ENCODE results near the gene CRHR2. TPM values are rescaled to one million over a fixed set of nuclear protein-coding genes. Genes with fewer than 3 reads are reported as not detected.

Gene CRHR2
- total and polyA plus RNA-seq, 2 of the 4 experiments (the other 2 are of a cell fraction), result not detected

GRCh38 chr7:30727061-30727945 lies 45.0 kb upstream of the CRHR2 start:
- no TSS peak for BruUV-seq (replicated peaks)
- Histone ChIP-seq H3K23ac (ENCODE audit: low read depth, low read length) (no peak overlapping the region), H3K36me3 (ENCODE audit: control insufficient read depth, insufficient read depth, low read length) (no peaks in the 10 kb centered on the region), H3K4ac (ENCODE audit: low read depth, low read length) (no peak overlapping the region), H4K8ac (ENCODE audit: low read depth in 2 of 2, low read length in 2 of 2) (no peak overlapping the region), H3K4me1 (ENCODE audit: control insufficient read depth, insufficient read depth, low read length) (no peaks in the 10 kb centered on the region), H3K56ac (ENCODE audit: extremely low read depth, insufficient read depth, low read length) (no peak overlapping the region), H3K27ac (ENCODE audit: insufficient read depth, low read length) (no peak overlapping the region), H2AK5ac (ENCODE audit: low read depth, low read length) (no peak overlapping the region), H4K5ac (ENCODE audit: low read depth, low read length) (no peak overlapping the region), H3K9me3 (ENCODE audit: control insufficient read depth, insufficient read depth, low read length) (peaks cover 3% of the 10 kb centered on the region; the same call in 1 of the 2 replicates), H3K14ac (replicated peaks; ENCODE audit: low read depth, low read length) (no peak overlapping the region), H3K4me3 (ENCODE audit: insufficient read depth, low read depth, low read length) (no peak overlapping the region), H2AK9ac (replicated peaks; ENCODE audit: low read depth, low read length, poor library complexity) (peak overlapping the region; percentile 48), H3K79me1 (ENCODE audit: low read depth in 1 of 2, low read length in 2 of 2) (no peaks in the 10 kb centered on the region), H3K9me1 (ENCODE audit: insufficient read depth, low read length) (no peaks in the 10 kb centered on the region), H2BK120ac (ENCODE audit: low read depth, low read length) (no peak overlapping the region), H4K20me1 (ENCODE audit: insufficient read depth, low read length) (no peaks in the 10 kb centered on the region), H3K18ac (ENCODE audit: low read depth, low read length) (no peak overlapping the region), H4K91ac (ENCODE audit: insufficient read depth, low read depth, low read length) (no peak overlapping the region), H3K27me3 (ENCODE audit: control insufficient read depth, insufficient read depth, low read length) (peaks cover 65% of the 10 kb centered on the region), H3K4me2 (ENCODE audit: low read depth, low read length) (no peak overlapping the region), H3K9ac (ENCODE audit: low read depth, low read length) (no peak overlapping the region), H2BK5ac (ENCODE audit: low read depth, low read length, poor library complexity, severe bottlenecking) (no peak overlapping the region), H2BK15ac (ENCODE audit: low read depth, low read length) (no peak overlapping the region), H2BK20ac (ENCODE audit: low read depth, low read length) (no peak overlapping the region), H2AFZ (replicated peaks; ENCODE audit: low read length, poor library complexity) (no peak overlapping the region)
- dilution Hi-C loops (cut with HindIII; ENCODE audit: low sequenced_read_pairs, unreplicated experiment), result no loop called here
- CTCF ChIA-PET, result no interaction called here
- DNase-seq, result peak; percentile 15
- intact Hi-C loops (cut with micrococcal nuclease), result no loop called here
- WGBS, 2 experiments (ENCODE audit: extremely low coverage in 2 of 2, insufficient read length in 1 of 2), result 67% methylated on average over 4 of the region's 8 CpGs; no CpG with 5 or more reads in 1 of the 2 experiments
- POLR2A ChIA-PET (ENCODE audit: unreplicated experiment), result no interaction called here
- peak; percentile 79 for ATAC-seq (ENCODE audit: low read depth)
- in situ Hi-C loops (cut with MboI; ENCODE audit: low sequenced_read_pairs), result no loop called here
- TF ChIP-seq ELK1 (IDR thresholded peaks at IDR 0.05; ENCODE audit: borderline replicate concordance, low read depth, low read length), result no peak
- TF ChIP-seq NFE2L2 (IDR thresholded peaks at IDR 0.05; ENCODE audit: low read depth, low read length), result no peak
- no peak for TF ChIP-seq RFX5 (IDR thresholded peaks at IDR 0.05; ENCODE audit: low read depth, low read length)
- no peak for TF ChIP-seq MXI1 (IDR thresholded peaks at IDR 0.05; ENCODE audit: borderline replicate concordance, low read depth, low read length)
